ENCODE measurements around the gene ZDHHC7. TPM values are rescaled to one million over a fixed set of nuclear protein-coding genes. Genes with fewer than 3 reads are reported as not detected.

ZDHHC7 gene
- total and polyA plus RNA-seq, 2 experiments from 2014 or later, result 39.9 to 95.2 TPM

DNA sequence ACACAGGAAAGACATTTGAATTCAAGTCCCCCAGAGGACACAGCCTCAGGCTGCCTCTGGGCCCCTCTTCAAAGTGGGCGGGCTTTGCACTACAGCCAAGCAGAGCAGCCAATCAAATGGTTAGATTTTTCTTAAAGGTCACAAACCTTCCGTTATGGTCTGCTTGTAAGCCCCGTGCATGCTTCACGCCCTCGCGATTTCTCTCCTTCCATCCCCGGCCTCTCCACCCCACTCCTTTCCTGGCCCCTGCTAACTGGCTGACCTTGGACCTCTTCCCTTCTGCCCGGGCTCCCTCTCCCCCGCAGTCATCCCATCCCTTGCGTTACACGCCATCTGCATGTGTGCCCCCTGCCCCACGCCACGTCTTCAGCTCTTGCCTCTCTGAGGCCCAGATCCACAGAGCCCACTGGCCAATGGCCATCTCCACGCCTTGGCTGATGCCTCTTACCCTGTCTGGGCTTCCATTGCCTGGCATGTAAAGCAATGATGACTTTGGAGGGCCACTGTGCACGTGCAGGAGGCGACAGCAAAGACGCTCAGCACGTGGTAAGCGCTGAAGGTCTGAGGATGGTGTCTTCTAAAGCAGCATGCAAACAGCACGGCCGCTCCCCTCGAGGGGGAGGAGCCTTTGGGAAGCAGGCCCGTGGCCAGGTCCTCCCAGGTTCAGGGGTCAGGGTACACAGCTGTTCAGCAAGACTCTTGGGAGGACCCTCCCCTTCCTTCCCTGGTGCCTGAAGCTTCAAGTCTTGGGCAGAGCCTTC is 86.8 kb downstream of the ZDHHC7 start:
- no peak for DNase-seq
- no peak overlapping the region for H2AFZ ChIP-seq
- in situ Hi-C loops (cut with MboI), result no loop called here
- no peaks in the 10 kb centered on the region; the same call in 1 of the 2 replicates for H3F3A ChIP-seq (ENCODE audit: insufficient read depth)
- no peak overlapping the region for H3K4me2 ChIP-seq (ENCODE audit: unreplicated experiment)
- H3K27ac ChIP-seq, result no peak overlapping the region
- peaks cover 12% of the 10 kb centered on the region for H3K4me1 ChIP-seq (ENCODE audit: insufficient read depth)
- no peaks in the 10 kb centered on the region for H3K9me3 ChIP-seq (ENCODE audit: low read depth)
- no peaks in the 10 kb centered on the region for H3K27me3 ChIP-seq (replicated peaks; ENCODE audit: insufficient read depth)
- no peaks in the 10 kb centered on the region for H3K79me2 ChIP-seq (ENCODE audit: insufficient read depth)
- no peaks in the 10 kb centered on the region for H3K9me2 ChIP-seq (ENCODE audit: insufficient read depth)
- TF ChIP-seq EZH2phosphoT487 (IDR thresholded peaks at IDR 0.05; ENCODE audit: insufficient read depth, low read depth), result no peak
- no peak for TF ChIP-seq EZH2 (IDR thresholded peaks at IDR 0.05; ENCODE audit: insufficient read depth, poor library complexity, severe bottlenecking)
- no peaks in the 10 kb centered on the region for H3K36me3 ChIP-seq (ENCODE audit: low read depth)
- no peak overlapping the region for H3K9ac ChIP-seq
- H3K4me3 ChIP-seq, result no peak overlapping the region
- 72 to 73% methylated on average over 20 to 23 of the region's 23 CpGs for WGBS, 2 experiments (ENCODE audit: low coverage in 1 of 2, low lambda C conversion rate in 2 of 2, missing lambda C conversion rate in 2 of 2)
- H4K20me1 ChIP-seq (ENCODE audit: insufficient read depth), result no peaks in the 10 kb centered on the region

Other genes starting within 250 kb of the ZDHHC7 start
- gene CRISPLD2, start 191.6 kb downstream of the ZDHHC7 start, total RNA-seq (2014; rRNA removed; shearing (Covaris generic)), result 36.2 and 36.3 TPM in 2 replicates
- gene CRISPLD2, start 191.6 kb downstream of the ZDHHC7 start, polyA plus RNA-seq (2016; fragmentation: Nextera tagmentation; extraction: Ambion mirVana), result 21.5 and 22.6 TPM in 2 replicates
- 5.3 and 7.6 TPM in 2 replicates for gene KIAA0513, start 16.3 kb upstream of the ZDHHC7 start, total RNA-seq (2014; rRNA removed; shearing (Covaris generic))
- gene KIAA0513, start 16.3 kb upstream of the ZDHHC7 start, polyA plus RNA-seq (2016; fragmentation: Nextera tagmentation; extraction: Ambion mirVana), result 5.4 and 5.8 TPM in 2 replicates
- gene CIBAR2, start 100.9 kb upstream of the ZDHHC7 start, total RNA-seq (2014; rRNA removed; shearing (Covaris generic)), result not detected in 2 replicates
- gene CIBAR2, start 100.9 kb upstream of the ZDHHC7 start, polyA plus RNA-seq (2016; fragmentation: Nextera tagmentation; extraction: Ambion mirVana), result not detected in 2 replicates